Fibroblast of lung (primary cell): Measurements from ENCODE around the gene FRS2. TPM values are rescaled to one million over a fixed set of nuclear protein-coding genes. Genes with fewer than 3 reads are reported as not detected.

ENCODE experiments used
- DNase-seq, 2 donors: peaks; one replicate each; pipeline versions ENCODE4 v3.0.0 to v3.0.0-alpha.2; 2010; ENCODE audit warnings: low read depth in 2 of 2
- H2AFZ ChIP-seq: 2 replicates; pipeline ENCODE4 v1.5.1; 2012; ENCODE audit warnings: low read length, control low read depth, inconsistent platforms
- H3K27ac ChIP-seq: 2 replicates; pipeline ENCODE4 v1.5.1; 2011; ENCODE audit warnings: low read length, control low read depth; ENCODE audit not compliant: insufficient read depth
- H3K27me3 ChIP-seq: 2 replicates; pipeline ENCODE4 v1.5.1; 2011; ENCODE audit warnings: mild to moderate bottlenecking, low read length; ENCODE audit not compliant: control insufficient read depth, insufficient read depth
- H3K36me3 ChIP-seq: 2 replicates; pipeline ENCODE4 v1.5.1; 2011; ENCODE audit warnings: low read length; ENCODE audit not compliant: control insufficient read depth, insufficient read depth
- H3K4me1 ChIP-seq: 2 replicates; pipeline ENCODE4 v1.5.1; 2011; ENCODE audit warnings: low read length; ENCODE audit not compliant: control insufficient read depth, insufficient read depth; ENCODE audit errors: extremely low read depth
- H3K4me2 ChIP-seq: 2 replicates; pipeline ENCODE4 v1.5.1; 2011; ENCODE audit warnings: low read length, control low read depth; ENCODE audit not compliant: insufficient read depth; ENCODE audit errors: extremely low read depth
- H3K4me3 ChIP-seq, 4 experiments: fragments of 200-600 bp in 1 of 4; sonication (generic) in 1 of 4; replicated peaks in 1 of 4; 2 replicates each; pipeline ENCODE4 v1.5.1; 2011 to 2016; ENCODE audit warnings: low read length in 4 of 4, low read depth in 3 of 4, mild to moderate bottlenecking in 3 of 4, control low read depth in 2 of 4, inconsistent platforms in 1 of 4, mixed read lengths in 1 of 4; ENCODE audit not compliant: insufficient read depth in 1 of 4; ENCODE audit errors: control extremely low read depth in 1 of 4
- H3K79me2 ChIP-seq: 2 replicates; pipeline ENCODE4 v1.5.1; 2012; ENCODE audit warnings: mild to moderate bottlenecking, low read length, inconsistent platforms; ENCODE audit not compliant: control insufficient read depth, insufficient read depth
- H3K9ac ChIP-seq: 2 replicates; pipeline ENCODE4 v1.5.1; 2011; ENCODE audit warnings: mild to moderate bottlenecking, low read length, control low read depth; ENCODE audit not compliant: insufficient read depth
- H3K9me3 ChIP-seq: 2 replicates; pipeline ENCODE4 v1.5.1; 2012; ENCODE audit warnings: low read depth, low read length; ENCODE audit not compliant: control insufficient read depth, insufficient read depth
- H4K20me1 ChIP-seq: 2 replicates; pipeline ENCODE4 v1.5.1; 2011; ENCODE audit warnings: low read length; ENCODE audit not compliant: control insufficient read depth, insufficient read depth; ENCODE audit errors: extremely low read depth
- CTCF ChIP-seq, 2 donors: IDR thresholded peaks in 1 of 2; conservative IDR thresholded peaks in 1 of 2; 1 replicate in 1 of 2; 2 replicates in 1 of 2; pipeline ENCODE4 v1.5.1; 2011 to 2012; ENCODE audit warnings: low read length in 2 of 2, control low read depth in 1 of 2, inconsistent platforms in 1 of 2, low read depth in 1 of 2, mild to moderate bottlenecking in 1 of 2
- EZH2 ChIP-seq: IDR thresholded peaks from 2 replicates; pipeline ENCODE4 v1.5.1; 2012; ENCODE audit warnings: low read length, control low read depth, mild to moderate bottlenecking; ENCODE audit errors: missing control alignments
- polyA plus RNA-seq, 2 donors: library from polyadenylated mRNA; depleted of rRNA in 1 of 2; stranded (reverse) in 1 of 2; unstranded in 1 of 2; fragments of >200 nt; gene quantifications; 2 replicates each; pipeline ENCODE4 v1.2.1, GENCODE V29; 2011 to 2012; ENCODE audit warnings: missing spikeins in 1 of 2
- total RNA-seq: library from RNA; depleted of rRNA; stranded (reverse); fragments of >200 nt; gene quantifications from 2 replicates; pipeline ENCODE4 v1.2.1, GENCODE V29; 2014

The FRS2 gene
- total and polyA plus RNA-seq, 2 donors (not counting 1 experiment from before 2014, with no cell fraction given), result 37.1 to 45.9 TPM

- no peaks in the 10 kb centered on the region for H4K20me1 ChIP-seq
- H3K4me1 ChIP-seq, result no peaks in the 10 kb centered on the region
- no peak overlapping the region for H3K4me2 ChIP-seq
- H3K79me2 ChIP-seq, result peaks cover 86% of the 10 kb centered on the region
- no peak overlapping the region for H3K4me3 ChIP-seq
- no peaks in the 10 kb centered on the region for H3K9me3 ChIP-seq
- H3K27me3 ChIP-seq, result no peaks in the 10 kb centered on the region
- no peaks in the 10 kb centered on the region for H3K36me3 ChIP-seq
- DNase-seq, result no peak
- H3K27ac ChIP-seq, result no peak overlapping the region
- H2AFZ ChIP-seq, result no peak overlapping the region
- H3K9ac ChIP-seq, result no peak overlapping the region
- TF ChIP-seq EZH2 (no peak), CTCF (conservative IDR thresholded peaks at IDR 0.05 in 1 of 2, IDR thresholded peaks at IDR 0.05 in 1 of 2; ENCODE audit: low read depth in 1 of 2, low read length in 2 of 2) (no peak)
These were observed 10.9 kb downstream of the FRS2 start for GRCh38 chr12:69481133-69481532.

- Histone ChIP-seq H3K4me1 (no peaks in the 10 kb centered on the region), H3K79me2 (peaks cover 87% of the 10 kb centered on the region), H3K9me3 (no peaks in the 10 kb centered on the region), H3K4me2 (no peak overlapping the region), H2AFZ (no peak overlapping the region), H3K4me3 (no peak overlapping the region), H4K20me1 (no peaks in the 10 kb centered on the region), H3K36me3 (no peaks in the 10 kb centered on the region), H3K27ac (no peak overlapping the region), H3K9ac (no peak overlapping the region), H3K27me3 (no peaks in the 10 kb centered on the region)
- DNase-seq, result no peak
- TF ChIP-seq EZH2, result no peak
- no peak for TF ChIP-seq CTCF (conservative IDR thresholded peaks at IDR 0.05 in 1 of 2, IDR thresholded peaks at IDR 0.05 in 1 of 2; ENCODE audit: low read depth in 1 of 2, low read length in 2 of 2)
These were observed 13.5 kb downstream of the FRS2 start for GRCh38 chr12:69483700-69484099.

GRCh38 chr12:69484428-69484827 lies 14.2 kb downstream of the FRS2 start:
- no peak overlapping the region for H2AFZ ChIP-seq
- no peak overlapping the region for H3K27ac ChIP-seq
- DNase-seq, result no peak
- TF ChIP-seq CTCF (conservative IDR thresholded peaks at IDR 0.05 in 1 of 2, IDR thresholded peaks at IDR 0.05 in 1 of 2; ENCODE audit: low read depth in 1 of 2, low read length in 2 of 2), result no peak
- TF ChIP-seq EZH2, result no peak
- H3K79me2 ChIP-seq, result peaks cover 87% of the 10 kb centered on the region
- no peak overlapping the region for H3K9ac ChIP-seq
- H3K4me3 ChIP-seq, result no peak overlapping the region
- no peaks in the 10 kb centered on the region for H3K36me3 ChIP-seq
- no peaks in the 10 kb centered on the region for H4K20me1 ChIP-seq
- H3K9me3 ChIP-seq, result no peaks in the 10 kb centered on the region
- H3K4me1 ChIP-seq, result no peaks in the 10 kb centered on the region
- no peaks in the 10 kb centered on the region for H3K27me3 ChIP-seq
- no peak overlapping the region for H3K4me2 ChIP-seq
